GM18858 (cell line): ENCODE measurements around the gene ABCC4.

Source experiments
- ATAC-seq: cut with Tn5 transposase; IDR thresholded peaks from one replicate; pipeline ENCODE4 v1.9.1; 2021; ENCODE audit not compliant: unreplicated experiment

The ABCC4 gene

GRCh38 chr13:95007322-95007721, 293.9 kb downstream of the ABCC4 start:
- no peak for ATAC-seq

- no peak for ATAC-seq
Measured at GRCh38 chr13:95005300-95005699, 296.0 kb downstream of the ABCC4 start.

GRCh38 chr13:95003019-95003813, 298.0 kb downstream of the ABCC4 start:
- ATAC-seq = no peak

GRCh38 chr13:95002126-95002525, 299.1 kb downstream of the ABCC4 start:
- ATAC-seq = no peak

- no peak for ATAC-seq
Measured at GRCh38 chr13:94999871-95000270, 301.4 kb downstream of the ABCC4 start.

GRCh38 chr13:94997126-94997525, 304.1 kb downstream of the ABCC4 start:
- ATAC-seq = no peak

GRCh38 chr13:94996445-94996844, 304.8 kb downstream of the ABCC4 start:
- no peak for ATAC-seq

- no peak for ATAC-seq
Measured at GRCh38 chr13:94994506-94994905, 306.7 kb downstream of the ABCC4 start.

- no peak for ATAC-seq
Measured at GRCh38 chr13:94993616-94994015, 307.6 kb downstream of the ABCC4 start.

GRCh38 chr13:94992036-94992960, 309.0 kb downstream of the ABCC4 start:
- ATAC-seq = no peak

- no peak for ATAC-seq
Measured at GRCh38 chr13:94988654-94989053, 312.6 kb downstream of the ABCC4 start.

- no peak for ATAC-seq
Measured at GRCh38 chr13:94987869-94988268, 313.4 kb downstream of the ABCC4 start.

- no peak for ATAC-seq
Measured at GRCh38 chr13:94987081-94987480, 314.2 kb downstream of the ABCC4 start.

- ATAC-seq = no peak
Measured at GRCh38 chr13:94984958-94985357, 316.3 kb downstream of the ABCC4 start.

- ATAC-seq = no peak
Measured at GRCh38 chr13:94978516-94978915, 322.7 kb downstream of the ABCC4 start.

GRCh38 chr13:94974015-94974951, 327.0 kb downstream of the ABCC4 start:
- ATAC-seq = no peak

GRCh38 chr13:94972262-94972661, 329.0 kb downstream of the ABCC4 start:
- no peak for ATAC-seq
